Neural progenitor cell (in vitro differentiated cells): ENCODE data around the gene PTGER1. TPM values are rescaled to one million over a fixed set of nuclear protein-coding genes. Genes with fewer than 3 reads are reported as not detected.

ENCODE experiments used
- DNase-seq: peaks from one replicate; pipeline ENCODE4 v3.0.0-alpha.2; 2016; ENCODE audit warnings: low spot score
- H2AFZ ChIP-seq: fragments of 200-600 bp; sonication (generic); replicated peaks from 2 replicates; pipeline ENCODE4 v1.6.1; 2016; ENCODE audit warnings: antibody characterized with exemption
- H3F3A ChIP-seq: fragments of 200-600 bp; sonication (generic); 2 replicates; pipeline ENCODE4 v1.6.1; 2016; ENCODE audit warnings: antibody characterized with exemption, low read depth
- H3K27ac ChIP-seq: fragments of 200-600 bp; sonication (generic); 2 replicates; pipeline ENCODE4 v1.5.1; 2016; ENCODE audit warnings: mild to moderate bottlenecking
- H3K27me3 ChIP-seq: fragments of 200-600 bp; sonication (generic); 2 replicates; pipeline ENCODE4 v1.6.1; 2016; ENCODE audit warnings: mild to moderate bottlenecking, moderate library complexity
- H3K36me3 ChIP-seq: fragments of 200-600 bp; sonication (generic); 2 replicates; pipeline ENCODE4 v1.5.1; 2016
- H3K4me1 ChIP-seq: fragments of 200-600 bp; sonication (generic); 2 replicates; pipeline ENCODE4 v1.6.1; 2016; ENCODE audit warnings: mixed run types
- H3K4me2 ChIP-seq: fragments of 200-600 bp; sonication (generic); 2 replicates; pipeline ENCODE4 v1.6.1; 2016
- H3K4me3 ChIP-seq: fragments of 200-600 bp; sonication (generic); 2 replicates; pipeline ENCODE4 v1.5.1; 2016
- H3K79me2 ChIP-seq: fragments of 200-600 bp; sonication (generic); 2 replicates; pipeline ENCODE4 v1.6.1; 2016; ENCODE audit warnings: low read depth
- H3K9ac ChIP-seq: fragments of 200-600 bp; sonication (generic); 2 replicates; pipeline ENCODE4 v1.6.1; 2016
- H3K9me3 ChIP-seq: fragments of 200-600 bp; sonication (generic); 2 replicates; pipeline ENCODE4 v1.5.1; 2016; ENCODE audit warnings: low read depth
- H4K20me1 ChIP-seq: fragments of 200-600 bp; sonication (generic); 2 replicates; pipeline ENCODE4 v1.6.1; 2016; ENCODE audit warnings: low read depth
- H3K27ac Mint-ChIP-seq: 3 replicates; pipeline ENCODE4 v1.8.0; 2021; ENCODE audit warnings: mixed read lengths
- H3K27me3 Mint-ChIP-seq: 2 replicates; pipeline ENCODE4 v1.8.0; 2022; ENCODE audit warnings: low read depth, mild to moderate bottlenecking, inconsistent platforms, moderate library complexity, mixed read lengths; ENCODE audit not compliant: insufficient read depth
- H3K36me3 Mint-ChIP-seq: 3 replicates; pipeline ENCODE4 v1.8.0; 2021; ENCODE audit warnings: mixed read lengths
- H3K4me1 Mint-ChIP-seq: 3 replicates; pipeline ENCODE4 v1.8.0; 2021; ENCODE audit warnings: mixed read lengths
- H3K4me3 Mint-ChIP-seq: 3 replicates; pipeline ENCODE4 v1.8.0; 2021; ENCODE audit warnings: mild to moderate bottlenecking, moderate library complexity, mixed read lengths
- H3K9me3 Mint-ChIP-seq: 3 replicates; pipeline ENCODE4 v1.8.0; 2020; ENCODE audit warnings: mixed read lengths
- CTCF ChIP-seq: fragments of 200-600 bp; sonication (generic); IDR thresholded peaks from 2 replicates; pipeline ENCODE4 v1.5.1; 2017; ENCODE audit warnings: antibody characterized with exemption, mild to moderate bottlenecking
- EZH2 ChIP-seq: fragments of 200-600 bp; sonication (generic); IDR thresholded peaks from 2 replicates; pipeline ENCODE4 v1.6.1; 2017; ENCODE audit warnings: antibody characterized with exemption, mild to moderate bottlenecking, moderate library complexity
- EZH2phosphoT487 ChIP-seq: fragments of 200-600 bp; sonication (generic); IDR thresholded peaks from 2 replicates; pipeline ENCODE4 v1.6.1; 2017; ENCODE audit warnings: antibody characterized with exemption
- total RNA-seq: library from RNA; depleted of rRNA; stranded (reverse); fragments of >200 nt; gene quantifications from 2 replicates; pipeline ENCODE4 v1.2.3, GENCODE V29; 2015; ENCODE audit warnings: low replicate concordance

Gene PTGER1
- total RNA-seq, 1 donor from 2014 or later, result not detected

DNA sequence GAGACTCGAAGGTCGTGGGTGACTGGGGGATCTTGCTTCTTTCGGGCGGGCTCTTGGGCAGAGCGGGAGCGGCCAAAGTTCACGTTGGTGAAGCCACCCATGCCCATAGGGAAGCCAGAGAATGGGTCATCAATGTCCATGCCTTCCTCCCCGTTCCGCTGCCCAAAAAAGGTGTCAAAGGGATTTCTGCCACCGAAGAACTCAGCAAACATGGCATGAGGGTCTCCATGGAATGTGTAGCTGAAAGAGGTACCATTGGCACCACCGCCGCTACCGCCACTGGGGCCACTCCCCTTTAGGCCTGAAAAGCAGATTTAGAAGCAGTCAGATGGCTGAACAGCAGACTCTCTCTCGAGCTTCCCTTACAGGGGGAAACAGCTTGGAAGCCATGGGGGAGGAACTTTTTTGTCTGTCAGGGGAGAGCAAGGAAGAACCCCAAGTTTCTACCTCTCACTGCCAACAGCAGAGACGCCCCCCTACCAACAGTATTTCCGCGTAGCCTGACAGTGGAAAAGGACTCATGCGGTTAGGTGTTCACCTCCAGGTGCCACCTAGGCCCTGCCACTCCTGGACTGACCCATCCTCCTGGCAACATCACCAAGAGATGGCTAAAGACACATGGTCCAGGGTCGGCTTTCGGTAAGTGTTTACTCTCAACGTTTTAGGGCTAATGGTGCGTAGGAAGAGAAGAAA, 41.7 kb upstream of the PTGER1 start:
- H3K4me3 Mint-ChIP-seq, result peak overlapping the region; percentile 90
- peaks cover 26% of the 10 kb centered on the region for H3K36me3 Mint-ChIP-seq
- peaks cover 35% of the 10 kb centered on the region for H4K20me1 ChIP-seq
- peak overlapping the region; percentile 99 for H3K4me2 ChIP-seq
- no peaks in the 10 kb centered on the region for H3K27me3 ChIP-seq
- H3K27ac Mint-ChIP-seq, result no peak overlapping the region
- no peak for TF ChIP-seq EZH2
- TF ChIP-seq EZH2phosphoT487, result no peak
- no peak for TF ChIP-seq CTCF
- H3K4me3 ChIP-seq, result peak overlapping the region; percentile 99
- no peak overlapping the region for H2AFZ ChIP-seq
- peaks cover 47% of the 10 kb centered on the region for H3F3A ChIP-seq
- peak overlapping the region; percentile 91 for H3K9ac ChIP-seq
- peaks cover 10% of the 10 kb centered on the region for H3K27me3 Mint-ChIP-seq
- no peak overlapping the region for H3K27ac ChIP-seq
- H3K4me1 ChIP-seq, result peaks cover 5% of the 10 kb centered on the region
- H3K9me3 Mint-ChIP-seq, result no peaks in the 10 kb centered on the region
- H3K4me1 Mint-ChIP-seq, result peaks cover 39% of the 10 kb centered on the region
- H3K9me3 ChIP-seq, result no peaks in the 10 kb centered on the region
- no peaks in the 10 kb centered on the region for H3K36me3 ChIP-seq
- H3K79me2 ChIP-seq, result peaks cover 36% of the 10 kb centered on the region
- no peak for DNase-seq

GRCh38 chr19:14516048-14516534, 40.9 kb upstream of the PTGER1 start:
- no peak overlapping the region for H3K27ac ChIP-seq
- no peak for DNase-seq
- no peaks in the 10 kb centered on the region for H3K27me3 ChIP-seq
- peaks cover 35% of the 10 kb centered on the region for H4K20me1 ChIP-seq
- H3K4me1 Mint-ChIP-seq, result peaks cover 42% of the 10 kb centered on the region
- no peaks in the 10 kb centered on the region for H3K36me3 ChIP-seq
- H3K9ac ChIP-seq, result peak overlapping the region; percentile 33
- H3K27ac Mint-ChIP-seq, result no peak overlapping the region
- H3K4me3 ChIP-seq, result peak overlapping the region; percentile 99
- peaks cover 10% of the 10 kb centered on the region for H3K27me3 Mint-ChIP-seq
- H3F3A ChIP-seq, result peaks cover 47% of the 10 kb centered on the region
- H3K36me3 Mint-ChIP-seq, result peaks cover 26% of the 10 kb centered on the region
- H3K4me1 ChIP-seq, result peaks cover 5% of the 10 kb centered on the region
- peak overlapping the region; percentile 99 for H3K4me2 ChIP-seq
- peak overlapping the region; percentile 90 for H3K4me3 Mint-ChIP-seq
- H3K9me3 Mint-ChIP-seq, result no peaks in the 10 kb centered on the region
- H3K9me3 ChIP-seq, result no peaks in the 10 kb centered on the region
- peaks cover 36% of the 10 kb centered on the region for H3K79me2 ChIP-seq
- H2AFZ ChIP-seq, result no peak overlapping the region
- TF ChIP-seq EZH2 (no peak), CTCF (no peak), EZH2phosphoT487 (no peak)

DNA sequence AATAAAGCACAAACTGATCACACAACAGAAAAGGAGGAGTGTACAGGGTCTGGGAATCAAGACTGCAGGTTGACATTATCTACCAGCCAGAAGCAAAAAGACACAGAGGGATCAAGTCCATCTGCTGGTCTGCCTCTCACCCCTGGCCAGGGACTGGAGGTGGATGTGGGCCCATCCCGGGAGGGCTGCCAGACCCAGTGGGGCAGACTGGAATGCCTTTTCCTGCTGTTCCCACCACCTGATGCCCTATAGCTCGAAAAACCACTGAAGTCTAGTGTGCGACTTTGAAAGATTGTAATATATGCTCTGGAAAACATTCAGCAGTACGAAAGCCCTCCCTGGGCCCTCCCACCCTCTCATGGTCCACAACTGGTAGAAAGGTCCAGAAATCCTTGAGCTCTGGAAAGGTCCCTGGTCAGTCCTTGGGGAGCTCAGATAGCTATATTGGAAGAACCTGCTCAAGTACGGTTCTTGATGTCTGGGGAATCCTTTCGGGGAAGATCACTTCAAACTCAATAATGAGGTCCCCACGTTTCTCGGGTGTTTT, 40.4 kb upstream of the PTGER1 start:
- Histone ChIP-seq H4K20me1 (peaks cover 35% of the 10 kb centered on the region), H3K27me3 (no peaks in the 10 kb centered on the region), H3K4me2 (peak overlapping the region; percentile 99), H3K36me3 (no peaks in the 10 kb centered on the region), H3F3A (peaks cover 47% of the 10 kb centered on the region), H3K9ac (no peak overlapping the region), H3K9me3 (no peaks in the 10 kb centered on the region), H2AFZ (no peak overlapping the region), H3K79me2 (peaks cover 36% of the 10 kb centered on the region), H3K4me1 (peaks cover 5% of the 10 kb centered on the region), H3K4me3 (peak overlapping the region; percentile 99), H3K27ac (no peak overlapping the region)
- Mint-ChIP-seq H3K36me3 (peaks cover 26% of the 10 kb centered on the region), H3K9me3 (no peaks in the 10 kb centered on the region), H3K4me3 (peak overlapping the region; percentile 90), H3K4me1 (peaks cover 45% of the 10 kb centered on the region), H3K27me3 (peaks cover 10% of the 10 kb centered on the region), H3K27ac (no peak overlapping the region)
- DNase-seq, result no peak
- TF ChIP-seq EZH2phosphoT487 (no peak), EZH2 (no peak)
